SK-N-SH treated with all-trans-retinoic acid at 6 μM for 48 hours (cell line): ENCODE results near the gene MYO16.
A peak's percentile ranks its signal among the peaks of the same experiment; 100 is the strongest.

ENCODE experiments used
- ATAC-seq: fragments of 200-7000 bp; cut with Tn5 transposase; 3 replicates; pipeline ENCODE4 v1.9.1; 2020; ENCODE audit warnings: mild to moderate bottlenecking, moderate library complexity
- BACH2 ChIP-seq: fragments of 250-450 bp; sonication (Bioruptor Pico); IDR thresholded peaks from 2 replicates; pipeline ENCODE4 v1.9.0; 2021; ENCODE audit warnings: mild to moderate bottlenecking, borderline replicate concordance
- CREB5 ChIP-seq: fragments of 250-450 bp; sonication (Bioruptor Pico); IDR thresholded peaks from 2 replicates; pipeline ENCODE4 v1.5.1; 2020; ENCODE audit warnings: low read depth, mild to moderate bottlenecking, moderate library complexity
- CSDC2 ChIP-seq: fragments of 250-450 bp; sonication (Bioruptor Pico); IDR thresholded peaks from 2 replicates; pipeline ENCODE4 v1.5.0; 2020; ENCODE audit warnings: mild to moderate bottlenecking, moderate library complexity
- CSRNP3 ChIP-seq: fragments of 250-450 bp; sonication (Bioruptor Pico); IDR thresholded peaks from 2 replicates; pipeline ENCODE4 v1.5.1; 2021; ENCODE audit warnings: mild to moderate bottlenecking, moderate library complexity
- ESRRG ChIP-seq: fragments of 250-450 bp; sonication (Bioruptor Pico); IDR thresholded peaks from 2 replicates; pipeline ENCODE4 v1.6.1; 2021; ENCODE audit warnings: mild to moderate bottlenecking
- ISL1 ChIP-seq: fragments of 250-450 bp; sonication (Bioruptor Pico); IDR thresholded peaks from 2 replicates; pipeline ENCODE4 v2.1.2; 2022; ENCODE audit warnings: mild to moderate bottlenecking, moderate library complexity
- OSR1 ChIP-seq: fragments of 250-450 bp; sonication (Bioruptor Pico); IDR thresholded peaks from 2 replicates; pipeline ENCODE4 v1.8.0; 2022; ENCODE audit warnings: moderate library complexity, mild to moderate bottlenecking, inconsistent platforms
- PATZ1 ChIP-seq: fragments of 250-450 bp; sonication (Bioruptor Pico); IDR thresholded peaks from 2 replicates; pipeline ENCODE4 v1.8.0; 2020; ENCODE audit warnings: mild to moderate bottlenecking, moderate library complexity, borderline replicate concordance
- PPARA ChIP-seq: fragments of 250-450 bp; sonication (Bioruptor Pico); IDR thresholded peaks from 2 replicates; pipeline ENCODE4 v1.5.0; 2020; ENCODE audit warnings: mild to moderate bottlenecking, borderline replicate concordance
- RARB ChIP-seq: fragments of 250-450 bp; sonication (Bioruptor Pico); IDR thresholded peaks from 2 replicates; pipeline ENCODE4 v1.8.0; 2021; ENCODE audit warnings: mild to moderate bottlenecking, moderate library complexity
- SNAI2 ChIP-seq: fragments of 250-450 bp; sonication (Bioruptor Pico); IDR thresholded peaks from 2 replicates; pipeline ENCODE4 v1.5.0; 2020; ENCODE audit warnings: mild to moderate bottlenecking, moderate library complexity
- TOX ChIP-seq: fragments of 250-450 bp; sonication (Bioruptor Pico); IDR thresholded peaks from 2 replicates; pipeline ENCODE4 v1.8.0; 2021; ENCODE audit warnings: mild to moderate bottlenecking, moderate library complexity, borderline replicate concordance
- TSHZ2 ChIP-seq: fragments of 250-450 bp; sonication (Bioruptor Pico); IDR thresholded peaks from 2 replicates; pipeline ENCODE4 v1.5.0; 2020; ENCODE audit warnings: mild to moderate bottlenecking, moderate library complexity
- ZC3H10 ChIP-seq: fragments of 250-450 bp; sonication (Bioruptor Pico); IDR thresholded peaks from 2 replicates; pipeline ENCODE4 v1.5.1; 2021; ENCODE audit warnings: mild to moderate bottlenecking, moderate library complexity
- ZFP3 ChIP-seq: fragments of 250-450 bp; sonication (Bioruptor Pico); IDR thresholded peaks from 2 replicates; pipeline ENCODE4 v1.5.0; 2020; ENCODE audit warnings: mild to moderate bottlenecking, moderate library complexity
- ZFP30 ChIP-seq: fragments of 450-650 bp; formaldehyde crosslinking; IDR thresholded peaks from 2 replicates; pipeline ENCODE4 v1.5.0; 2022; ENCODE audit warnings: mild to moderate bottlenecking, moderate library complexity
- ZNF565 ChIP-seq: fragments of 450-650 bp; formaldehyde crosslinking; conservative IDR thresholded peaks from 2 replicates; pipeline ENCODE4 v1.5.0; 2020; ENCODE audit warnings: low read depth, mild to moderate bottlenecking, moderate library complexity
- ZNF8 ChIP-seq: fragments of 450-650 bp; formaldehyde crosslinking; IDR thresholded peaks from 2 replicates; pipeline ENCODE4 v1.5.0; 2020; ENCODE audit warnings: mild to moderate bottlenecking, moderate library complexity

MYO16 gene

GRCh38 chr13:108855737-108856387 is 226.5 kb downstream of the MYO16 start:
- no peak for TF ChIP-seq ZC3H10 (CRISPR knock-in tag)
- no peak for TF ChIP-seq BACH2 (CRISPR knock-in tag)
- no peak for TF ChIP-seq ZNF8 (CRISPR knock-in tag)
- TF ChIP-seq RARB: no peak
- TF ChIP-seq ISL1 (CRISPR knock-in tag): no peak
- no peak for TF ChIP-seq SNAI2 (CRISPR knock-in tag)
- no peak for TF ChIP-seq PATZ1 (CRISPR knock-in tag)
- no peak for ATAC-seq

GRCh38 chr13:108858676-108859075 is 229.3 kb downstream of the MYO16 start:
- no peak for ATAC-seq
- TF ChIP-seq ZC3H10 (CRISPR knock-in tag): no peak
- no peak for TF ChIP-seq ZFP30 (CRISPR knock-in tag)
- TF ChIP-seq TSHZ2: no peak
- TF ChIP-seq SNAI2 (CRISPR knock-in tag): no peak
- TF ChIP-seq ESRRG (CRISPR knock-in tag): no peak
- no peak for TF ChIP-seq ZNF565 (CRISPR knock-in tag)
- TF ChIP-seq RARB: no peak
- TF ChIP-seq CSRNP3 (CRISPR knock-in tag): no peak
- TF ChIP-seq ZNF8 (CRISPR knock-in tag): no peak
- TF ChIP-seq TOX (CRISPR knock-in tag): no peak
- TF ChIP-seq ISL1 (CRISPR knock-in tag): no peak
- TF ChIP-seq PPARA (CRISPR knock-in tag): no peak
- no peak for TF ChIP-seq OSR1
- TF ChIP-seq CREB5: no peak

GRCh38 chr13:108859197-108860012 is 230.0 kb downstream of the MYO16 start:
- ATAC-seq: peak; percentile 83
- 0 out of 2 replicates have a peak, but pooled peaks have one; percentile 34 for TF ChIP-seq ISL1 (CRISPR knock-in tag)
- no peak for TF ChIP-seq ESRRG (CRISPR knock-in tag)

GRCh38 chr13:108860418-108860817 is 231.0 kb downstream of the MYO16 start:
- ATAC-seq: no peak
- TF ChIP-seq OSR1 (no peak), ISL1 (CRISPR knock-in tag) (no peak)
- TF ChIP-seq, all 23 proteins: peak for 0

- no peak for ATAC-seq
- TF ChIP-seq CSRNP3 (CRISPR knock-in tag): no peak
- TF ChIP-seq TOX (CRISPR knock-in tag): no peak
- no peak for TF ChIP-seq SNAI2 (CRISPR knock-in tag)
- no peak for TF ChIP-seq ESRRG (CRISPR knock-in tag)
- TF ChIP-seq PATZ1 (CRISPR knock-in tag): no peak
- no peak for TF ChIP-seq PPARA (CRISPR knock-in tag)
- TF ChIP-seq ZNF565 (CRISPR knock-in tag): no peak
- TF ChIP-seq CSDC2 (CRISPR knock-in tag): no peak
- TF ChIP-seq ZFP3 (CRISPR knock-in tag): no peak
These were observed 247.9 kb downstream of the MYO16 start for GRCh38 chr13:108877300-108877699.
